ENCODE data around the gene PLIN5. TPM values are rescaled to one million over a fixed set of nuclear protein-coding genes. Genes with fewer than 3 reads are reported as not detected.
A peak's percentile ranks its signal among the peaks of the same experiment; 100 is the strongest.

Gene PLIN5
- total RNA-seq, 1 donor from 2014 or later, result 17.1 TPM

- H3K27me3 ChIP-seq, result no peaks in the 10 kb centered on the region
- TF ChIP-seq CTCF (IDR thresholded peaks at IDR 0.05), result no peak
- intact Hi-C loops (cut with DNase I), result loop anchor here (5.0 kb wide), 2 partner anchors 71 to 226 kb away; partner anchors contain the start of genes CHAF1A, SH3GL1 and YJU2
- peaks cover 20 to 23% of the 10 kb centered on the region in 2 donors for H3K36me3 ChIP-seq
- peaks cover 7 to 28% of the 10 kb centered on the region in 2 donors for H3K4me1 ChIP-seq
- H3K4me3 ChIP-seq, result peak overlapping the region; percentile 94 to 100
- H3K27ac ChIP-seq, result no peak overlapping the region
- no peak for DNase-seq (ENCODE audit: low spot score in 2 of 2)
- no peaks in the 10 kb centered on the region for H3K9me3 ChIP-seq
Measured at GRCh38 chr19:4473011-4473762, 61.8 kb downstream of the PLIN5 start.

Other genes with a start within 250 kb of the PLIN5 start
- not detected for gene TMIGD2, start 232.8 kb downstream of the PLIN5 start, total RNA-seq
- gene FSD1, start 230.6 kb downstream of the PLIN5 start, total RNA-seq, result not detected
- 6.6 TPM for gene STAP2, start 196.4 kb downstream of the PLIN5 start, total RNA-seq
- 21.9 TPM for gene MPND, start 191.7 kb downstream of the PLIN5 start, total RNA-seq
- 61.4 TPM for gene SH3GL1, start 134.7 kb downstream of the PLIN5 start, total RNA-seq
- gene CHAF1A, start 132.6 kb downstream of the PLIN5 start, total RNA-seq, result 0.85 TPM
- 560 TPM for gene UBXN6, start 77.4 kb downstream of the PLIN5 start, total RNA-seq
- gene HDGFL2, start 62.9 kb downstream of the PLIN5 start, total RNA-seq, result 15.4 TPM
- 15.1 TPM for gene PLIN4, start 16.7 kb downstream of the PLIN5 start, total RNA-seq
- 3.3 TPM for gene LRG1, start 4.8 kb upstream of the PLIN5 start, total RNA-seq
- 80.6 TPM for gene SEMA6B, start 24.5 kb upstream of the PLIN5 start, total RNA-seq
- 0.64 TPM for gene TNFAIP8L1, start 104.3 kb upstream of the PLIN5 start, total RNA-seq
- gene MYDGF, start 135.1 kb upstream of the PLIN5 start, total RNA-seq, result 49.0 TPM
- gene DPP9, start 188.6 kb upstream of the PLIN5 start, total RNA-seq, result 72.2 TPM